NT2/D1 (cell line): ENCODE data around the gene DIDO1.

Experiments
- SUZ12 ChIP-seq: IDR thresholded peaks from 2 replicates; pipeline ENCODE4 v1.6.1; 2011; ENCODE audit not compliant: insufficient read length, insufficient read depth; ENCODE audit errors: extremely low read depth
- YY1 ChIP-seq: IDR thresholded peaks from 2 replicates; pipeline ENCODE4 v1.6.1; 2011; ENCODE audit not compliant: insufficient read length, insufficient read depth
- ZNF274 ChIP-seq: IDR thresholded peaks from 2 replicates; pipeline ENCODE4 v1.6.1; 2011; ENCODE audit warnings: mild to moderate bottlenecking, low read depth, low read length

- TF ChIP-seq SUZ12: no peak
- TF ChIP-seq ZNF274: no peak
- TF ChIP-seq YY1: no peak
Measured at GRCh38 chr20:62935968-62936585, 9.8 kb upstream of the DIDO1 start.
